ENCODE data around the gene YKT6.
"Not testable (repeated sequence)": the region's sequence is repeated elsewhere in the genome, so short reads cannot be mapped to it uniquely, and the experiment has no call there.

YKT6 gene

GRCh38 chr7:44172352-44172751 is 28.4 kb upstream of the YKT6 start:
- DNase-seq (ENCODE audit: low read depth in 1 of 2, low spot score in 1 of 2): no peak

- DNase-seq (ENCODE audit: low read depth in 1 of 2, low spot score in 1 of 2): no peak
These were observed 27.9 kb upstream of the YKT6 start for GRCh38 chr7:44172803-44173424.

- no peak for DNase-seq (ENCODE audit: low read depth in 1 of 2, low spot score in 1 of 2)
These were observed 26.7 kb upstream of the YKT6 start for GRCh38 chr7:44173911-44174693.

GRCh38 chr7:44174694-44174948 is 26.2 kb upstream of the YKT6 start:
- DNase-seq (ENCODE audit: low read depth in 1 of 2, low spot score in 1 of 2): not testable (repeated sequence)

- no peak for DNase-seq (ENCODE audit: low read depth in 1 of 2, low spot score in 1 of 2)
These were observed 25.0 kb upstream of the YKT6 start for GRCh38 chr7:44175730-44176129.

GRCh38 chr7:44176486-44176885 is 24.3 kb upstream of the YKT6 start:
- no peak for DNase-seq (ENCODE audit: low read depth in 1 of 2, low spot score in 1 of 2)

- DNase-seq (ENCODE audit: low read depth in 1 of 2, low spot score in 1 of 2): no peak
These were observed 23.1 kb upstream of the YKT6 start for GRCh38 chr7:44177570-44178131.

- DNase-seq (ENCODE audit: low read depth in 1 of 2, low spot score in 1 of 2): no peak
These were observed 20.1 kb upstream of the YKT6 start for GRCh38 chr7:44180631-44181030.

- no peak for DNase-seq (ENCODE audit: low read depth in 1 of 2, low spot score in 1 of 2)
These were observed 18.0 kb upstream of the YKT6 start for GRCh38 chr7:44182827-44183226.

GRCh38 chr7:44183386-44183785 is 17.4 kb upstream of the YKT6 start:
- no peak for DNase-seq (ENCODE audit: low read depth in 1 of 2, low spot score in 1 of 2)

GRCh38 chr7:44184206-44184872 is 16.4 kb upstream of the YKT6 start:
- no peak for DNase-seq (ENCODE audit: low read depth in 1 of 2, low spot score in 1 of 2)

- no peak for DNase-seq (ENCODE audit: low read depth in 1 of 2, low spot score in 1 of 2)
These were observed 15.8 kb upstream of the YKT6 start for GRCh38 chr7:44184873-44185446.

- no peak for DNase-seq (ENCODE audit: low read depth in 1 of 2, low spot score in 1 of 2)
These were observed 15.0 kb upstream of the YKT6 start for GRCh38 chr7:44185729-44186128.

- no peak for DNase-seq (ENCODE audit: low read depth in 1 of 2, low spot score in 1 of 2)
These were observed 14.0 kb upstream of the YKT6 start for GRCh38 chr7:44186736-44187135.

GRCh38 chr7:44187636-44188416 is 13.0 kb upstream of the YKT6 start:
- DNase-seq (ENCODE audit: low read depth in 1 of 2, low spot score in 1 of 2): no peak

- no peak for DNase-seq (ENCODE audit: low read depth in 1 of 2, low spot score in 1 of 2)
These were observed 12.1 kb upstream of the YKT6 start for GRCh38 chr7:44188480-44189225.

GRCh38 chr7:44189286-44189992 is 11.3 kb upstream of the YKT6 start, which contains the start of gene GCK:
Gene GCK (minus strand): TSS chr7:44189439. CDS start chr7:44188953, 486 bp downstream.
- DNase-seq (ENCODE audit: low read depth in 1 of 2, low spot score in 1 of 2): no peak

- DNase-seq (ENCODE audit: low read depth in 1 of 2, low spot score in 1 of 2): no peak
These were observed 10.5 kb upstream of the YKT6 start for GRCh38 chr7:44189993-44190872.

GRCh38 chr7:44191171-44191570 is 9.6 kb upstream of the YKT6 start:
- DNase-seq (ENCODE audit: low read depth in 1 of 2, low spot score in 1 of 2): no peak

Data from activated T-helper 1 cell treated with anti-CD3 and anti-CD28 coated beads, Interleukin-2, amount 50 U/mL, for 16 hours (primary cell).